Measurements from ENCODE around the gene TCEAL3.

GRCh38 chrX:103644125-103644524 lies 36.4 kb downstream of the TCEAL3 start:
- TF ChIP-seq GATA2 (IDR thresholded peaks at IDR 0.05; ENCODE audit: low read depth, low read length) = no peak
- TF ChIP-seq GATA3 (IDR thresholded peaks at IDR 0.05; ENCODE audit: low read depth, low read length) = no peak

Measured in SH-SY5Y (cell line).